ENCODE measurements around the gene KCNAB1.

Gene KCNAB1

GRCh38 chr3:156469456-156469855, 349.1 kb downstream of the KCNAB1 start:
- DNase-seq: no peak

- DNase-seq: no peak
Observed at GRCh38 chr3:156471431-156471830, 351.1 kb downstream of the KCNAB1 start.

GRCh38 chr3:156472150-156472549, 351.8 kb downstream of the KCNAB1 start:
- no peak for DNase-seq

DNA sequence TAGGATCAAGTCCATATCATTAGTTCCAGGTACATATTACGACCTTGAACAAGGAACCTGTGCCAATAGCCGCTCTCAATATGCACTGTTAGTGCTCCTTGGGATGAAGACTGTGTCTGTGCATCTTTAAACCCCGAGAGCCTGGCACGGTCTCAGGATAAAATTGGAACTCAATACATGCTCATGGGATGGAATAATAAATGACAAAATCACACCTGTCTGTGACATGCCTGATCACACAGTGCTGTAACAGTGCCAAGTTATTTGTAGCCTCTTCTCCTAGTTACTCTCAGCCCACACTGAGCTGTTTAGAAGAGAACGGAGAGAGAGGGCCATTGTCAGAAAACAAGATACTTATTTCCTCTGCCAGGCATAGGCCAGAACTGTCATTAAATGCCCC, 352.3 kb downstream of the KCNAB1 start:
- DNase-seq: no peak

DNA sequence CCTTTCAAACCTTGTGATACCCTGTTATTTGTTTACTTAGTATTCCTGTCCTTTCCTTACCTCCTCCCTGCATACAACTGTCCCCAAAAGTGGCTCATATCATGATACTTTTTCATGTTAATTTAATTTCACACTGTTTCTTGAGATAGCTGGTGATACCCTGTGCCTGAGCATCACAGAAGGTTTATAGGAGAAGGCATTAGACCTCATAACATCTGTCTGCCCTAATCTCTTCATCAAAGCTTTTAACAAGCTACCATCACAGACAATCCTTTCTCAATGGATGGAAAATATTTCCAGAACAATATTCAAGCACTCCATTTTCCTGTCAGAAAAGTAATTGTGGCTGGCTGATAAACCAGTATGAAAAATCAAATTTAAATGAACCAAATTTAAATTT, 353.0 kb downstream of the KCNAB1 start:
- DNase-seq: no peak

DNA sequence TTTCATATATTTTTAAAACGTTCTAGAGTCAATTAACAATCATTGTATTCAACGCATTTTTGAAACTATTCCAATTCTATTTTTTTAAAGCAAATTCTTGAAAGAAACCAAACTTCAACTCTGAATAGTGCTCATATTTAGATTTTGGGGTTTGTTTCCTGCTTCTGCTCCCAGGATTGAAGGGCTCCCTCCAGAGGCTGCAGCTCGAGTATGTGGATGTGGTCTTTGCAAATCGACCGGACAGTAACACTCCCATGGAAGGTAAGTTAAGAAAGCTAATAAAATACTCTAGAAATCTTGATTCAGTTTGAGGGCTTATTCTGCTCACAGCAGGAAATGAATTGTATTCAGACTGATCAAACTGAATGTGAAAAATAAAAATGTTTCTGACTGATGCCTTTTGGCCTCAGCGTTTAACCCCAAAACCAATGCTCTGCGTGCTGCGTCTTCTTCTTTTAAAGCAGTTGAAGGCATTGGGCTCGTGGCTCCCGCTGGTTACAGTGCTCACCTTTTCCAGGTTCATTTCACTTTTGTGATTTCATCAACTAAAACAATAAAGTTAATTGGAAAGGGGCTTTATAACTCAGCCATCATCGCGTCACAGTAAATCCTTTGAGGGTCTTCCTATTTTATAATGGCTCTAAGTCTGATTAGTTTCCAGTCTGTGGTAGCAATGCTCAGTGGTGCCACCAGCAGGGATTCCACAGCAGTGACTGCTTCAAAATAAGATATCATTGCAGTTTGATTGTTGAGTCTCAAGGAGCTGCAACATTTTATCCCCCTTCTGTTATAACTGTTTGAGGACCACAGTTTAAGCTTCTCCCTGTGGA, 354.4 kb downstream of the KCNAB1 start:
- no peak for DNase-seq

DNA sequence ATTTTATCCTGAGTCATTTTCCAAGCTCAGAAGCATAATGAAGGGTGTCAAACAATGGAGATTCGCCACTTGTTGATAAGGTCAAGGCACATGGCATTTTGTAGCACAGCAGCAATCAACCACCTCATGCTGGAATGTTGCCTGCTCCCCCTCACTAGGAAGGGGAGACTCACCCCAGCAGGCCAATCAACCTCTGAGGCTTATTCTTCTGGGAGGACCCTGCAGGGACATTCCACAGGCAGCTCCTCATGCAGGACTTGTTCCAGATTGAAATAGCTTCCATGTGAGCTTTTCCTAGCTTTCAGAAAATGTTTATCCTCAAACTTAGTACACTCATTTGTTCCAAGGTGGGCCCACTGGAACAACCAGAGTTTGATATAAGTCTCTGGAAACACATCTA, 356.9 kb downstream of the KCNAB1 start:
- DNase-seq: no peak

GRCh38 chr3:156478891-156479290, 358.5 kb downstream of the KCNAB1 start:
- no peak for DNase-seq

GRCh38 chr3:156479604-156480003, 359.2 kb downstream of the KCNAB1 start:
- DNase-seq: no peak

- DNase-seq: no peak
Observed at GRCh38 chr3:156480949-156481348, 360.6 kb downstream of the KCNAB1 start.

DNA sequence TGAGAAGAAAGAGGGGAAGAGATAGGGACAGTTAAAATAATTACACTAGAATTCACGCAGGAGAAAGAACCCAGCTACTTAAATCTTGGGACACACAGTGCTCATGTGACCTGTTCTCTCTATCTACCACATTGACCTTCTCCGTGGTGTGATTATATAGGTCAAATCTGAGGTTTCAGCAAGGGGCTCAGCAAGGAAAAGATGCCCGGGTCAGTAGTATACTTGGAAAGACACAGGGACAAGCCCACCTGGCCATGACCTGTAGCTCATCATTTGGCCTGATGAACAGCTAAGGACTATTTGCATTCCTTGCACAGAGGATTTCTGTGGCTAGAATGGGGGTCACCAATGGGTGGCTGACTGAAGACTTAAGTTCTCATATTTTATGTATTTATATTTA, 362.6 kb downstream of the KCNAB1 start:
- no peak for DNase-seq

DNA sequence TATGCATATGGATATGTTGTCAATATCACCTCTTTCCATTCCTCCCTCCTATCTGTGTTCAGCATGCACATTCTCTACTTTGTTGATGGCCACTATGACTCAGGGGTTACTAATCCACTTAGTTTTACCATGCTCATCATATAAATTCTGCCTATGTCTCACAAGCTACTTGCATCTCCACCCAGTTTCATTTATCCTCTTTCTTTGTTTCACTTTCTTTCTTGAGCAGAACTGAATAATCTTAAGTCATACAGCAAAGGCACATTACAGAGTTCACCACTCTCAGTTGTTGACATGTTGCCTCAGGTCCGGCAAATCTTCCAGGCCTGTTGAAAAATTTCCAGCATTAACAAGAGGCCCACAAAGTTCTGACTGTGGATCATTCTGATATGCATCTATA, 363.0 kb downstream of the KCNAB1 start:
- DNase-seq: no peak

DNA sequence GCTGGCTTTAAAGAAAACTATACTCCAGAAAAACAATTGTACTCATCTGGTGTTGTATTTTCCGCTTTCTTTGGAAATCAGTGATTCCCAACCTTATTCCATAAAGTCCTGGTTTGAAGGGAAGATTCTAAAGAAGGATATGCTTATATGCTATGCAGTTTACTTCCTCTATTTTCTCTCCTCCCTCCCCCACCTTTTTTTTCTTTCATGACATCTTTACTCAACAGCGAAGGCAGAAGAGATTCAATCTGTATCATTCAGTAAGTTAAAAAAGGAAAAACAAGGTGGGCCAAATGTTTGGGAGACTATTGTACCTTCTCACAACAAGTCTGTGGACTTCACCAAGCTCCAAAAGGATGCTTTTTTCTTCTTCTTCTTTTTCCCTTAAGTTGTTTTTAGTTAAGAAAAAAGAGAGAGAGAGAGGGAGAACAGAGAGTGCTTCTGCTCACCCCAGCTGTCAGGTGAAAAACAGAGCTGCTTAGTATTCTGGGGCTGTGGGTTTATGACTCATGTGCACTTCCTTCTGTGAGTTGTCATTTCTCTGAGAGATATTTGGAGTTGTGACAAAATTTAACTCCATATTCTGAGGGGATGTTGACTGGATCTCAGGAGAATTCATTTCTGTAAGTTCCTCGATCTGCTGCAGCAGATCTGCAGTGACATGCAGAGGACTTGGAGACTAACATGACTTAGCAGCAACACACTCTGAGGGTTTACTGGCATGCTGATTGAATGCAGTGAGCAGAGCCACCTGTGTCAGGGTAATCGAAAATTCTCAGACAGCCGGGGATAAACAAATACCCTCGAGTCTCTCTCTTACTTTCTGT, 363.8 kb downstream of the KCNAB1 start:
- DNase-seq: no peak

- no peak for DNase-seq
Observed at GRCh38 chr3:156488767-156489166, 368.4 kb downstream of the KCNAB1 start.

DNA sequence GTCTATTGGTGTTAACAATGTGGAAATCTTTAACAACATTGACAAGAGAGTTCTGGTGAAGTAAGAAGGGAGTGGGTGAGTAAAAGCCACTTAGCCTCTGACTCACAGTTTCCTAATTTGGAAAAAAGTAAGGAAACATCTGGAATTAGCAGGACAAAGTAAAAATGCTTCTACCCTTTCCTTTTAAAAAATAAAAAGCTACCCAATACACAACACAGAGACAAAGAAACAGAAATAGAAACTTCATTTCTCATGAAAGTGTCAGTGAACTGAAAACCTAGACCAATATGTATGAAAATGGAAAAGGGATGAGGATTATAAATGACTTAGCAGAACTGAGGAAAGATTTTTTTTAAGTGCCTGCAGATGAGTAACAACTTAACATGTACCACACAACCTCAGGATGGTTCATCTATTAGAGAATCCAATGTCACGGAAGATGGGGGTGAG, 369.1 kb downstream of the KCNAB1 start:
- no peak for DNase-seq

DNA sequence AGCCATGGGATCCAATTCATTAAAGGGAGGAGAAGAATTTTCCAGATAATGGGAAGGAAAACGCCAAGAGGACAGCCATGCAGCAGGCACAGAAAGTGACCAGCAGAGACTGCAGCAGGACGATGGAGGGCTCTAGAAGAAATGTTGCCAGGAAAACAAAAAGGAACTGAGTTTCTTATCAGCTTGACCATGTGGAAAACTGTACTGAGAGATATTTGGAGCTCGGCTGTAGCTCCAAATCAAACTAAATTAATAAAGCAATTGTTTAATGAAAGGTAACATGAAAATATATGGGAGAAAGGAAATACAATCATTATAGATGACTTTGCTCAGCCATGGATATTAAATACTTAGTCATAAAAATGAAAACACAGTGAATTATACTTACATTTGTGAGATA, 370.8 kb downstream of the KCNAB1 start:
- no peak for DNase-seq

DNA sequence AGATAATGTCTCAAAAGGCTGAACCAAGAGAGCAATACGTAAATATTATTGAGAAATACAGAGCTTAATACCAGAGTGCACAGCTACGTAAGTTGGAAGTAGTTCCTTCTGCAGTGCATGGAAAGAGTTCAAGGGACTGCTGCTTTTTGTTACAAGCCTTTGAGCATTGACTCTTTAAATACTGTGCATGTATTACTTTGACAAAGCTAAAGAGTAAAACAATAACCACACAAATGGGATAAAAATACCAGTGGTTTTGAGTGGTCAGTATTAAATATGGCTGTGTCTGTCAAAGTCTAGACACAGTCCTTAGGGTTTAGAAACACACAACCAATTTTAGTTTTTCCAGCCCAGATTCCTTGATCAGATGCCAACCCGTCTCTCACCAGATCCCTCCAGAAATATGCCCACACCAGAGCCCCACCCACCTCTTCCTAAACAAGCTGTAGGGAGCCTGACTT, 372.5 kb downstream of the KCNAB1 start:
- no peak for DNase-seq

DNA sequence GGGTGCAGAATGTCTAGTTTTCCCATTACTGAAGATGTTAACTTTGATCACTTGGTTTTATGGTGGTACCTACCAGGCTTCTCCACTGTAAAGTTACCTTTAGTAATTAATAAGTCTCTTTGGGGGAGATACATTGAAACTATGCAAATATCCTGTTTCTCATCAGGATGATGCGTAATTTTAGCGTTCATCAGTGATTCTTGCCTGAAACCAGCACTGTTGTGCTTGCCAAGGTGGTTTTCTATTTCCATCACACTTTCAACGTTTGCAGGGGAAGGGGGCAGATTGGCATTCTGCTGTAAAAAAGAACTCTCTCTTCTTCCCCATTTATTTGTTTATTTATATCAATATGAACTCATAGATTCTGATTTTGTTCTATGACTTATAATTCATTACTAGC, 373.5 kb downstream of the KCNAB1 start:
- DNase-seq: no peak

DNA sequence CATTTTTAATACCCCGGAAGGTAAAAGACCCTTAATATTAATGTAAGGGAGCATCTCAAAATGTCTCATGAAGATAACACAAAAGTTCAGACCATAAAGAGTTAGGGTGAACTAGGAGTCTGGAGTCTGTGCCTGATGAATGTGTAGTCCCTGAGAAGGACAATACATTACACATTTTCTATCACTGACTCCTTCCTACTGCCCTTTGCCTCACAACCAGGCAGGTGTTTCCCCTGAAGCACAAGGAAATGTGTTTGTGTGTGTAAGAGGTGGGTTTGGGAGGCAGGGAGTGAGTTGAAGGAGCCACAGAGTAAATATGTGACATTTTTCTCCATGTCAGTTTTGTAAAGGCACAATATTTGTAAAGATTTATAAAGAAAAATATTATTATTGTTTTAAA, 375.4 kb downstream of the KCNAB1 start:
- DNase-seq: no peak

DNA sequence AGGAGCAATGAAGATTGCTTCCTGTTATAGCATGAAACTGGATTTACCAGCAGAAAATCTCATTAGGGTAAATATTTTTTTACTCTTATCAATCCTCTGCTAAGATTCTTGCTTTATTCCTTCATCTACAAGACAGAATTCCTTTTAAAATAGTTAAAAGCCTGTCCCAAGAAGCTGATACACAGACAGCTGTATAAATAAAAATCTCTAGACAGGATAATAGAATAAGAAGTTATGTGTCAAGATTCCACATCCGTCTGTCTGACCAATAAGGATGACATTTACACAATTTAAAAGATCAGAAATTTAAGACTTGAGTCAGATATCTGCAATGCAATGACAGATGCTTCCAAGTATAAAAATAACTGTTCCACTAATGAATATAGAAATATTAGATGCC, 376.9 kb downstream of the KCNAB1 start:
- no peak for DNase-seq

GRCh38 chr3:156498307-156498706, 377.9 kb downstream of the KCNAB1 start:
- no peak for DNase-seq

- no peak for DNase-seq
Observed at GRCh38 chr3:156507285-156507684, 386.9 kb downstream of the KCNAB1 start.

DNA sequence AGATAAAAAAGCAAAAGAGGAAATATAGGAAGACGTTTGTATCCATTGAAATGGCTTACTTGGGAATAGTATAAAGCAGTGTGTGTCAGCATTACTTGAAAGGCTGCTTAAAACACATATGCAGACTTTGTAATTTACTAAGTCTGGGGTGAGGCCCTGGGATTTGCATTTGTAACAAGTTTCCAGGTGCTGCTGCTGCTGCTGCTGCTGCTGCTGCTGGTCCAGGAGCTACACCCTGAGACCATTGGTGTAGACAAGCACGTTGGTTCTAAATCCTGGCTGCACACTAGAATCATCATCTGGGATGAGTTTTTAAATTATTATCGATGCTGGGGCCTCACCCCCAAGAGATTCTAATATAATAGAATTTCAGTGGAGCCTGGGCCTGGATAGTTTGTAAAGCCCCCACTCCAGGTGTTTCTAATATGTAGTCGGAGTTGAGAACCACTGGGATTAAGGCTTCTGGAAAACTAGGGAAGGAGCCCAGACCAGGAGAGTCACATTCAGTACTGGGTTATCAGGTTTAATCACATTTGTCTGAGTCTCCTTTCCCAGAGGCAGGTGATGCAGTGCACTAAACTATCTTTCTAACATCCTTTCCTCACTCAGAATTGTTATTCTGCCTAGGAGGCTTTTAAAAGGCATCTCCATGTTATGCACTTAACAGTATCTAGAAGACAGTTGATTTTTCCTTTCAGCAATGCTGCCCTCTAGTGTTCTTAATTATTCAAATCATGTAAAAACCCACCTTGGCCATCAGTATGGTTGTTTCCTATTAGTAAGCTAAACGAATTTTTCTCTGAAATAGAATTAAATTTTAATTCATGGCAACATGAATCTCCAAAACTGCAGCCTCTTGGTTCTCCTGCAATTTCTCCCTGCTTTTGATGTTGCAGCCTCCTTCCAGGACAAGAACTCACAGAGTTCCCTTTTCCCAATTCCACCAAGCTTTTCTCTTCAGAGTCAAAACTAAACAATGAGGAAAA, 389.1 kb downstream of the KCNAB1 start:
- DNase-seq: peak in 1 of 2 experiments; percentile 42
